C4-2B (cell line): ENCODE results near the gene SAMHD1.

Experiments used
- H3K27ac ChIP-seq: fragments of 450-650 bp; 2 replicates; pipeline ENCODE4 v1.5.1; 2017
- ZFX ChIP-seq: fragments of 450-650 bp; IDR thresholded peaks from 2 replicates; pipeline ENCODE4 v1.6.1; 2017
- TF ChIP-seq, protein P1 (sequence below): fragments of 450-650 bp; conservative IDR thresholded peaks from 2 replicates; pipeline ENCODE4 v1.5.1; 2017; ENCODE audit warnings: mild to moderate bottlenecking

Gene SAMHD1

DNA sequence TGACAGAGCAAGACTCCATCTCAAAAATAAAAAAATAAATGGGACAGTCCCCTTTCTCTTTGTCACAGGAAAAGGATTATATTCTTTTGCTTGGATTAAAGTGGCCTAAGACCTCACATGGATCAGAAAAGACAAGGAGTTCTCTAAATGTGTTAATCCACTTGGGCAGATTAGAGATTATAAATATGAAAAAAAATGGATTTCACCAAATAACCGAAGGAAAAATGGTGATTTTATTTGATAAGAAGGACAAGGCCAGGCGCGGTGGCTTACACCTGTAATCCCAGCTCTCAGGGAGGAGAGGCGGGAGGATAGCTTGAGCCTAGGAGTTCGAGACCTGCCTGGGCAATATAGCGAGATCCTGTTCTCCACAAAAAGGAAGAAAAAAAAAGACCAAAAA, 21.8 kb downstream of the SAMHD1 start:
- no peak for TF ChIP-seq ZFX
- TF ChIP-seq, protein P1, sequence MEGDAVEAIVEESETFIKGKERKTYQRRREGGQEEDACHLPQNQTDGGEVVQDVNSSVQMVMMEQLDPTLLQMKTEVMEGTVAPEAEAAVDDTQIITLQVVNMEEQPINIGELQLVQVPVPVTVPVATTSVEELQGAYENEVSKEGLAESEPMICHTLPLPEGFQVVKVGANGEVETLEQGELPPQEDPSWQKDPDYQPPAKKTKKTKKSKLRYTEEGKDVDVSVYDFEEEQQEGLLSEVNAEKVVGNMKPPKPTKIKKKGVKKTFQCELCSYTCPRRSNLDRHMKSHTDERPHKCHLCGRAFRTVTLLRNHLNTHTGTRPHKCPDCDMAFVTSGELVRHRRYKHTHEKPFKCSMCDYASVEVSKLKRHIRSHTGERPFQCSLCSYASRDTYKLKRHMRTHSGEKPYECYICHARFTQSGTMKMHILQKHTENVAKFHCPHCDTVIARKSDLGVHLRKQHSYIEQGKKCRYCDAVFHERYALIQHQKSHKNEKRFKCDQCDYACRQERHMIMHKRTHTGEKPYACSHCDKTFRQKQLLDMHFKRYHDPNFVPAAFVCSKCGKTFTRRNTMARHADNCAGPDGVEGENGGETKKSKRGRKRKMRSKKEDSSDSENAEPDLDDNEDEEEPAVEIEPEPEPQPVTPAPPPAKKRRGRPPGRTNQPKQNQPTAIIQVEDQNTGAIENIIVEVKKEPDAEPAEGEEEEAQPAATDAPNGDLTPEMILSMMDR = no peak
- H3K27ac ChIP-seq = no peak overlapping the region

DNA sequence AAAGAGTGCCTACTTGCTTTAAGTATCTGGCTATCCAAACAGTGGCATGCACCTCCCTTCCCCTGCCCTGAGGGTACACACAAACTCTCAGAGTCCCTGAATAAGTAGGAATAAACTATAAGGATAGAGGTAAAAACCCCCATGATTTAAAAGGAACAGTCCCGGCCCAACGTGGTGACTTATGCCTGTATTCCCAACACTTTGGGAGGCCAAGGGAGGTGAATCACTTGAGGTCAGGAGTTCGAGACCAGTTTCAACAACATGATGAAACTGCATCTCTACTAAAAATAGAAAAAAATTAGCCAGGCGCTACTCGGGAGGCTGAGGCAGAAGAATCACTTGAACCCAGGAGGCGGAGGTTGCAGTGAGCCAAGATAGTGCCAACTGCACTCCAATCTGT, 22.2 kb downstream of the SAMHD1 start:
- no peak for TF ChIP-seq ZFX
- TF ChIP-seq, protein P1 = no peak
- no peak overlapping the region for H3K27ac ChIP-seq

DNA sequence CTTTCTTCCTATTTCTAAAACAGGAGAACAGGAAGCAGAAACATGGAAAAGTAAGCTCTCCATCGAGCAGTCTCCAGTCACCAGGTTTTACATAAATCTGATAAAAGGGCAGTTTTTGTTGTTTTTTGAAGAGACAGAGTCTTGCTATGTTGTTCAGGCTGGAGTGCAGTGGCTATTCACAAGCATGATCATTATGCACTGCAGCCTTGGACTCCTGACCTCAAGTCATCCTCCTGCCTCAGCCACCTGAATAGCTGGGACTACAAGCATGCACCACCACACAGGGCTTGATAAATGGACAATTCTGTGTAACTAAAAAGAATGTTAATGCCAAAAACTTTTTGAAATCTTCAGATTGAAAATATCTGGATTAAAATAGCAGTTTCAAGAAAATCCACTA, 23.8 kb downstream of the SAMHD1 start:
- no peak overlapping the region for H3K27ac ChIP-seq

DNA sequence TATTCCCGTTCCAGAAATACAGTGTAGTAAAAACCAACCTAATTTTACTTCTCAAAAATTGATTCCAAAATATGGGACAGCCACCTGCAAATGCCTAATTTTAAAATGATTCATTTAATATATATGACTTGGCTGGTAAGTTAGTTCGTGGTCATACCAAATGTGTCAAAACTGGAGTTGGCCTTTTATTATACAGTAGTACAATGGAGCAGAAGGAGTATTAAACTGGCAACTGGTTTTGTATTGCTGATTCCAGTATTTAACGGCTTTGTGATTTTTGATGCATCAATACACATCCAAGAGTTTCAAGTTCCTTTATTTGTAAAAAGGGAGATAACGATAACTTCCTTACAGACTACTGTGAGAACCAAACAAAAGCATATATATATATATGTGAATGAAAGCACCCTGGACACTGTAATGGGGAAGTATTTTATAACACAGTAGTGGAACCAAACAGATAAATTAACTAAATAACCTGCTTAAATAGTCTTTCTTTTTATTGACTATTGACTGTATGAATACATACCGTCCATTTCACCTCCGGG, 24.8 kb downstream of the SAMHD1 start:
- TF ChIP-seq, protein P1 = no peak
- TF ChIP-seq ZFX = no peak
- H3K27ac ChIP-seq = no peak overlapping the region

More for the DNA sequence above, 23.8 kb downstream of the SAMHD1 start:
- no peak for TF ChIP-seq ZFX
- TF ChIP-seq, protein P1 = no peak

DNA sequence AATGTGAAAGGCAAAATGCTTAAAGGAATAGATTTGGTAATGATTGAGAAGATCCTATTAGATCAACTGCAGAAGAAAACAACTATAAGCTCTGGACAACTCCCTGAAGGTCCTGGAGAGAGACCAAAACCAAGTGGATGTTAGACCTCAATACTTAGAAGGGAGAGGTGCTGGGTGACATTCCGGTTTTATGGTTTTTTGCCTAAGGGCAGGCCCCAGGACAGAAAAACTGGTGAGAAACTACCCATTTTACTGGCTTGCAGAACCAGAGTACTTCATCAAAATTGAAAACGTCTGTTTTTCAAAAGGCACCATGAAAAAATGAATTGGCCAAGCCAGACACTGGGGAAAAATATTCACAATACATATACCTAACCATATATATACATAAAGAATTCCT, 26.3 kb downstream of the SAMHD1 start:
- TF ChIP-seq, protein P1 = no peak
- no peak for TF ChIP-seq ZFX
- no peak overlapping the region for H3K27ac ChIP-seq

DNA sequence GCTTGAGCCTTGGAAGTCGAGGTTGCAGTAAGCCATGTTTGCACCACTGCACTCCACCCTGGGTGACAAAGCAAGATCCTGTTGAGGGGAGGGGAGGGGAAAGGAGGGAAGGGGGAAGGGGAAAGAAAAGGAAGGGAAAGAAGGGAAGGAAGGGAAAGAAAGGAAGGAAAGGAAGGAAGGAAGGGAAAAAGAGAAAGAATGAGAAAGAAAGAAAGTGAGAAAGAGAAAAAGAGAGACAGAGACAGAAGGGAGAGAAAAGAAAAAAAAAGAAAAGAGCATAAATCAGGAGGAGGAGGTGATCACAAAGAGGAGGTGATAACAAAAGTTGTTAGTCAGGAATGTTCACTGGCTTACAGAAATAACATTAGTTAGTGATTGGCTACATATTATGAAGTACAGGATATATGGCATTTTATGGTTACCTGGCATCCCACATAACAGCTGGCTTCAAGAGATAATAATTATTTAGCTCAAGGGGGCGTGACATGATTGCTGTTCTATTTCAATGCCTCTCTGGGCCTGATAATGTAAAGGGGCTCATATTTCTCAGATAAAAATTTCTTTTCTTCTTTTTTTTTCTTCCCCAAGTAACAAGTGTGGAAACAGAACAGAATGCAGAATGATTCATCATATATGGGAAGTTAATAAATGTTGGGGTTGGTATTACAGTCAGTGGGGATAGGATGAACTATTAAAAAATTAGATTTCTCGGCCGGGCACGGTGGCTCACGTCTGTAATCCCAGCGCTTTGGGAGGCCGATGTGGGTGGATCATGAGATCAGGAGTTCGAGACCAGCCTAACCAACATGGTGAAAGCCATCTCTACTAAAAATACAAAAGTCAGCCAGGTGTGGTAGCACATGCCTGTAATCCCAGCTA, 27.1 kb downstream of the SAMHD1 start:
- peak overlapping the region; percentile 18; the same call in 1 of the 2 replicates for H3K27ac ChIP-seq
- TF ChIP-seq ZFX = no peak
- TF ChIP-seq, protein P1 = no peak

DNA sequence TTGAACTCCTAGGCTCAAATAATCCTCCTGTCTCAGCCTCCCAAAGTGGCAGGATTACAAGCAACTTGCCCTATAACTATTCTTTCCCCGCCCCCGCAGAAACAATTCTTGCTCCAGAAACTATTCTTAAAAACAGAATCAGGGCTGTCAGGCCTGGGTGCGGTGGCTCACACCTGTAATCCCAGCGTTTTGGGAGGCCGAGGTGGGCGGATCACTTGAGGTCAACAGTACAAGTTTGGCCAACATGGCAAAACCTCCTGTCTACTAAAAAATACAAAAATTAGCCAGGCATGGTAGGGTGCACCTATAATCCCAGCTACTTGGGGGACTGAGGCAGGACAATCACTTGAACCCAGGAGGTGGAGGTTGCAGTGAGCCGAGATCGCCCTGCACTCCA, 31.2 kb downstream of the SAMHD1 start:
- no peak overlapping the region for H3K27ac ChIP-seq
- TF ChIP-seq, protein P1 = no peak
- no peak for TF ChIP-seq ZFX
